H1 (cell line): ENCODE data around the gene PTBP3. TPM values are rescaled to one million over a fixed set of nuclear protein-coding genes. Genes with fewer than 3 reads are reported as not detected.
A peak's percentile ranks its signal among the peaks of the same experiment; 100 is the strongest.

Experiments
- ATF2 ChIP-seq: IDR thresholded peaks from 2 replicates; pipeline ENCODE4 v1.6.1; 2012; ENCODE audit warnings: low read length, inconsistent platforms
- ATF3 ChIP-seq: IDR thresholded peaks from 2 replicates; pipeline ENCODE4 v1.6.1; 2011; ENCODE audit warnings: low read depth, mild to moderate bottlenecking, low read length; ENCODE audit not compliant: insufficient read depth
- CBX8 ChIP-seq: fragments of 300-800, 300-1000 bp; sonication (generic); IDR thresholded peaks from 2 replicates; pipeline ENCODE4 v1.7.1; 2016; ENCODE audit warnings: low read depth, low read length, borderline replicate concordance
- CHD7 ChIP-seq: fragments of 300-600 bp; sonication (generic); IDR thresholded peaks from 2 replicates; pipeline ENCODE4 v1.7.1; 2012; ENCODE audit warnings: low read length, moderate library complexity, mild to moderate bottlenecking, inconsistent platforms; ENCODE audit not compliant: insufficient replicate concordance
- HDAC6 ChIP-seq: IDR thresholded peaks from one replicate; pipeline ENCODE4 v1.7.1; 2012; ENCODE audit warnings: low read depth, mild to moderate bottlenecking, inconsistent platforms, low read length, moderate library complexity
- SIN3A ChIP-seq, 2 experiments: IDR thresholded peaks in 1 of 2; conservative IDR thresholded peaks in 1 of 2; 2 replicates each; pipeline ENCODE4 v1.6.1; 2011 to 2012; ENCODE audit warnings: low read length in 2 of 2, improper control_type of control experiment in 1 of 2, low read depth in 1 of 2, mild to moderate bottlenecking in 1 of 2
- polyA plus RNA-seq, 7 experiments: library from polyadenylated mRNA; depleted of rRNA in 3 of 7; stranded (reverse) in 5 of 7; unstranded in 2 of 7; fragments of >200 nt in 5 of 7; fragments of 200-250 nt in 2 of 7; gene quantifications; 1 replicate in 5 of 7; 2 replicates in 1 of 7; 4 replicates in 1 of 7; pipeline versions ENCODE4 v1.2.1 to v1.2.3, GENCODE V29; 2011 to 2013; ENCODE audit warnings: missing spikeins in 2 of 7, mixed read lengths in 2 of 7
- total RNA-seq: library from RNA; stranded (reverse); fragmentation: NEBNext Ultra II Directional; extraction: Animal tissue kit (Norgen Biotek cat#: 25700); gene quantifications from 2 replicates; pipeline ENCODE4 v1.2.1, GENCODE V29; 2021

Gene PTBP3
- total and polyA plus RNA-seq, 2 of the 8 experiments (the other 6 are each of a cell fraction or from before 2014, with no cell fraction given): 51.0 to 124 TPM

GRCh38 chr9:112379177-112380101 lies 46.0 kb upstream of the PTBP3 start (continued):
- TF ChIP-seq CHD7 (no peak), CBX8 (no peak), ATF3 (no peak), ATF2 (no peak), HDAC6 (no peak), SIN3A (conservative IDR thresholded peaks at IDR 0.05 in 1 of 2, IDR thresholded peaks at IDR 0.05 in 1 of 2; ENCODE audit: low read depth in 1 of 2, low read length in 2 of 2) (peak in 1 of 2 experiments; percentile 55; a peak in 1 of 4 replicates)
